ENCODE results near the gene MRPL37.

MRPL37 gene

GRCh38 chr1:54241364-54241763, 41.4 kb downstream of the MRPL37 start:
- no peak for DNase-seq

DNA sequence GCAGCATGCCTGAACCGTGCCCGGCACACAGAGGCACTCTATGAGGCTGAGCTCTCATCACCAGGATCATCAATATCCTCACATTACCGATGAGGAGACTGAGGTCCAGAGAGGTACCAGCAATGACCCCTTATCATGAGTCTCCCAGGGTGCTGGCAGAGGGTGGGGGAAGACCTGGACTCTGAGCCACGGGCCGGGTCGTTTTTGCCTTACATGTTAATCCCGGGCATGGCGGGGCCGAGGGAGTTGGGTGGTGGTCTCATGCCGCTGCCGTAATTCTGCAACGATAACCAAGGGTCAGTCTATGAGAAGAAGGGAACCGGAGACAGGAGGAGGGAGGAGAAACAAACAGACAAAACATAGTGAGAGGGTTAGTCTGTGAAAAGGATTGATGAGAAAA, 43.1 kb downstream of the MRPL37 start:
- DNase-seq: no peak

GRCh38 chr1:54244655-54245054, 44.7 kb downstream of the MRPL37 start:
- no peak for DNase-seq

DNA sequence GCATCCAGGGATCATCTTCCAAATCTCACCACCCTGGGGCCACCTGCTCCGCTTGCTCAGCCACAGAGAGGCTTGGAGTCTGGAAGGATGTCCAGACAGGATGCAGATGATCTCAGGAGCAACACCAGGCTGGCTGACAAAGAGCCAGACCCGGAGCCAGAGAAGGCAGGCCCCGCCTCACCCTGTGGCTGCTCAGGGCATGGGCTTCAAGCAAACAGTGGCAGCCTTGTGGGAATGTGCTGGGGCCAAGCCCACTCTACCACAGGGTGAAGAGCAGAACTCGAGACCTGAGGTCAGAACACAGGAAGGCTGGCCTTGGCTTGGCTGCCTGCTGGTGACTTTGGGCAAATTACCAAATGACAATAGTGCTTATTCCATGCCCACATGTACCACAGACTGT, 45.5 kb downstream of the MRPL37 start:
- DNase-seq: no peak

DNA sequence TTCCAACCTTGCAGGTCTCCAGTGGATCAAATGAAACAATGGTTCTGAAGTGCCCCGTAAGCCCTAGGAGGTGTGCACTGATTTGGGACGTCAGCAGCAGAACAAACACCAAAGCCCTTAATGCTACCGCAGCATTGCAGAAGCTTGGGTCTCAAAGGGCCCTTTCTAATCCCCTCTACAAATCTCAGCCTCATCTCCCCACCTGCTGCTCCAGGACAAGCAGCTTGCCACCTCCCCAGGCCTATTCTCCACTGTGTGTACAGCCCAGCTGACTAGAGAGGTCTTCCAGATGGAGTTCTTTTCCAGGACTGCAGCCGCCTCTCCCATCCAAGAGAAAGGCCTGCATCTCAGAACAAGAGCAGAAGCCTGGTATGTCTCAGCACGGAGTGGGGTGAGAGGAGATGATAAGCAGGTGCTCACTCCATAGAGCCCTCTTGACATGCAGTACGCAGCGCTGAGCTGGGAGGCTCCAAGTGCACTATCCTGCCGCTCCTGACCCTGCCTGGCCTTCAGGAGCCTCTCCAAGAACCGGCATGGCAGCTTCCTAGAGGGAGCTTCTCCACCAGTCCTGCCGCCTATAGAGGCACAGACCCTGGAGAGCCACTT, 46.3 kb downstream of the MRPL37 start:
- DNase-seq: no peak

DNA sequence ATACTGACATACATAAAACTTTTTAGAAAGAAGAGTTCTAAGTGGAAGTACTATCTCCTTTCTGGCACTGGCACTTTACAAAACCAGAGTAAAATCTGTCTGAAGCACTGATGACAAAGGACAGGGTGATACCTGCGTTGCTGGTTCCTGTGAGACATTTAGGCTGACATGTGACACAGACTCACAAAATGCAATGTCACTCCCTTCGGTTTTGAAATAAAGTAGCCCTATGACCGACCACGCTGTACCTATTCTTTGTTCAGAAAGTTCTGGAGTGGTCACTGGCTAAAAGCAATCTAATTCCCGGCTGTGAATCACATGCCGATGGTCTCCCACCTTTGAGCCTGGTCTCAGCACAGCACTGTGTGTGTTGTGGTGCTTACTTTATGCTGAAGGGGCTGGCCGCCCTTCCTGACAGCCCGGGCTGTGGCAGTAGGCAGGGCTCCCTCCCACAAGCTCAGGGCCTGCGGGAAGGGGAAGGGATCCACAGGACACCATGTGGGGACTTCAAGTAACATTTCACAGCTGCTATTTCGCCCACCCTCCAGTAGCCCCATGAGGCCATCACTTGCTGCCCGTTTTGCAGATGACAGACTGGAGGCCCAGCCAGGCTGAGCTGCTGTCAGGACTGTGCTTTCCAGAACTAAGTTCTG, 48.0 kb downstream of the MRPL37 start:
- DNase-seq: no peak

- no peak for DNase-seq
Observed at GRCh38 chr1:54248966-54249365, 49.0 kb downstream of the MRPL37 start.

DNA sequence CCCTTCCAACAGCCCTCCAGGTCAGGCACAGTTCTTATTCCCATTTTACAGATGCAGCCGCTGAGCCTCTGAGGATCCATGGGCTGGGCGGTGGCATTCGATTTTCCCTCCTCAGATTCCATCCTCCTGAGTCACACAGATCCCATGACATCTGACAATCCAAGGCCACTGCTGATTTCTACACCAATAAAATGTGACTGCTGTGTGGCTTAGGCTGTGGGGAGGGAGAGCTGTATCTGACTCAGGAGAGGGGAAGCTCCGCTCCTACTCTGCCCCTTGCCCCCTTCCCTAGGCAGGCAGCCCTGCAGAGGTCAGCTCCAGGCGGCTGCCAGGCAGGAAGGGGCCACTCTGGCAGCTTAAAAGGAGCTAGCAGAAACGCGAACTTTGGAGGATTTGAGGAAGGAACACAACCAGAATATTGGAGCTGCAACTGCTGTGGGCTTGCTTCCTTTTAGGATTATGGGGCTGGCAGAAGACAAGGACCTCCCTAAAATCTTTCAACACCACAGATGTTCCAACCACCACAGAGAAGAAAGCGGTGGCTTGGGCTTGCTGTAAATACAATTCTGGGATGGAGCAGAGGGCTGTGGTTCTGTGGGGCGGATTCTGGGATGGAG, 50.0 kb downstream of the MRPL37 start:
- DNase-seq: no peak

GRCh38 chr1:54250670-54251069, 50.7 kb downstream of the MRPL37 start:
- no peak for DNase-seq

- no peak for DNase-seq
Observed at GRCh38 chr1:54252371-54252936, 52.5 kb downstream of the MRPL37 start.

DNA sequence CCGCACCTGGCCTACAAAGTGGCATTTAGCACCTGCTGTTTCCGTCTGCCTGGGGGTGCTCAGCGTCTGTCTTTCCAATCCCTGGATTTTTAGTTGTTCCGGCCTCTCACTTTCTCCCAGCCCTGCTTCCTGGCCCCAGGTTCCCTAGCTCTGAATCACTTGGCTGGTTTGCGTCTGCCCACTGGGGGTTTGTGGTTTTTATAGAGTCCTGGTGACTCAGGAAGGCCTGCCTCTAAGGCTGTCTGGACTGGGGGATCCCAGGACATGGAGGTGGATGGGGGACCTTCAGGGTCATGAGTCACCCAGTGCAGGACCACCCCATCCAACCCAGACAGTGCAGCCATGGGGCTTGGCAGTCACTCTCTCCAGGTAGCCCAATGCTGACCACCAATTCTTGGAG, 53.5 kb downstream of the MRPL37 start:
- DNase-seq: no peak

- no peak for DNase-seq
Observed at GRCh38 chr1:54254055-54254454, 54.1 kb downstream of the MRPL37 start.

DNA sequence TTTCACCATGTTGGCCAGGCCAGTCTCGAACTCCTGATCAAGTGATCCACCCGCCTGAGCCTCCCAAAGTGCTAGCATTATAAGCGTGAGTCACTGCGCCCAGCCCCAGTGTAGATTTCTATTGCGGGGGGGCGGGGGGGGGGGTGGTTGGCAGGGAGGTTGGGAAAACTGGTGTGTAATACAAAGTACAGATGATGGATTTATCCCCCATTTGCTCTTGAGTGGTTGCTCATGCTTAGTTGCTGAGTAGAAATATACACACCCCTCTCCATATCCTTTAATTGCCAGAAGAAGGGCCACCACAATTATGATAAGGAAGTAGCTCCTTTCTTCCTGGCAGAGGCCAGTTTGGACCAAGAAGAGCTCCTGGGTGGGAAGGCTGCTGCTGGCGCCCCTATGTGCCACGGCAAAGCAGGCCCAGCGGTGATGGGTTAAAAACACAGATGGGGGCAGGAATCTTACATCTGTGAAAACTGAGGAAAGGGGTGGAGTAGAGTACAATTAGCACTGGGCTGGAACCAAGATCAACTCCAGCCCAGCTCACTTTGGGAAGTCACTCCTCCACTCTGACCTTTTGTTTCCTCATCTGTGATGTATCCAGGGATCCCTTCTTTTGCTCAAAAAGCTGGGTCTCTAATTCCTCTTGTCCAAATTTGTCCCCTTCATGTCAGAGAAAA, 55.2 kb downstream of the MRPL37 start:
- no peak for DNase-seq

DNA sequence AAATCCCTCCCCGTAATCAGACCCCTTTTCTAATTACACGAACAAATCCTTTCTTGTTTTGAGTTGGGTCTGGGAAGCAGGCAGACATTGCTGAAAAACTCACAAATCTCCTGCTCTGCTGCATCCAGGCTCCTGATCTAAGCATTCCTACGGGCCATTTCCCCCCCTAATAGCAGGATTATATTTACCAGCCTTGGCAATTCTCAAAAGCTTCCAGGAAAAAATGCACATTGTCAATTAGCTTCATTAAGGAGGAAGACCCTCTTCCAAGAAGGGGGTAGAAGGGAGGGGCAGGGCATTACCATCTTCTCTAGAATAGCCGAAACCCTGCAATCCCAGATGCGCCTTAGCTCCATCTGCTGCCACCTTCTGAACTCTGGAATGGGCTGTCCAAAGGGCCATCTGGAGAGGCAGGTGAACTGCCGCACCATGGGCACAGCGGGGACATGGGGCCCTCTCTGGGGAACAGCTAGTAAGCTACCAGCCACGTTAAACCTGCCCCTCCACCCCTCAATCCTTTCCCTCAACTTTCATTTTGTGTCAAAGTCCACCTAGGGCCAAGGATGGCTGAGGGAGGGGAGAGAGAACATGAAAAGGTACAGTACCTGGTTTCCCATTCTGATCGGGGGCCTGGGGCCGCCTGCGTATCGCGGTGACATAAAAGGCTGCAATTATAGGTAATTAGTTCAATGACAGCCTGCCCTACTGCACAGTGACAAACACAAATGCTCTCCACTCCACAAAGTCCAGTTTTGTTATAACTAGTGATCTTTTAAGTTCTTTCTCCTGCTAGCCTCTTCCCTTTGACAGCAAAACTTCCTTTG, 56.8 kb downstream of the MRPL37 start:
- no peak for DNase-seq

DNA sequence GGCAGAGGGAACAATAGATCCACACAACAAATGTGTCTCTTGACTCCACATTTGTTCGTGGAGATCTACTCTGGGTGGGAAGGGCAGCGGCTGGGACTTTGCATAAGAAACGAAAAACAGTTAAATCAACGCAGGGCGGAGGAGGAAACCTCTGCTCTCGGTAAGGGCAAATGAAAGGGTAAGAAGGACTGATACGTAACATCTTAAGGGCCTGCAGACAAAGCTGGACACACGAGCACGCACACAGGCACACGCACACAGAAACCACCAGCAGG, 57.3 kb downstream of the MRPL37 start:
- DNase-seq: no peak

- DNase-seq: no peak
Observed at GRCh38 chr1:54257876-54258275, 57.9 kb downstream of the MRPL37 start.

- no peak for DNase-seq
Observed at GRCh38 chr1:54259546-54260140, 59.7 kb downstream of the MRPL37 start.

GRCh38 chr1:54260810-54261209, 60.8 kb downstream of the MRPL37 start:
- no peak for DNase-seq

DNA sequence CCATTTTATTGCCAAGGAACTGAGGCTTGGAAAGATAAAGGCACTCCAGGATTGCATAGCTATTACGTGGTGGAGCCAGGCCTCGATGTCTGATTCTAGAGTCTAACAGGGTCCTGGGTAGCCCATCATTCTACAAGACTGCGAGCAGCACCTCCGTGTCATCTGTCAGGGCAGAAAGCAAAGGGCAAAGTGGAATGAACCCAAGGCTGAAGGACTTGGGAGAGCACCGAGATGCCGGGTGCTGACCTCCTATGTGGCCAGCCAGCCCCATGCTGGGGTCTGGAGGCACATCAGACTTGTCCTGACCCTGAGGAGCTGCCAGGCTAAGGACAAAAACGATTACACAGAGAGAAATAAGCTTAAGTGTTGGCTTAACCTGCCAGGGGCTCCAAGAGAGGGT, 62.3 kb downstream of the MRPL37 start:
- no peak for DNase-seq

DNA sequence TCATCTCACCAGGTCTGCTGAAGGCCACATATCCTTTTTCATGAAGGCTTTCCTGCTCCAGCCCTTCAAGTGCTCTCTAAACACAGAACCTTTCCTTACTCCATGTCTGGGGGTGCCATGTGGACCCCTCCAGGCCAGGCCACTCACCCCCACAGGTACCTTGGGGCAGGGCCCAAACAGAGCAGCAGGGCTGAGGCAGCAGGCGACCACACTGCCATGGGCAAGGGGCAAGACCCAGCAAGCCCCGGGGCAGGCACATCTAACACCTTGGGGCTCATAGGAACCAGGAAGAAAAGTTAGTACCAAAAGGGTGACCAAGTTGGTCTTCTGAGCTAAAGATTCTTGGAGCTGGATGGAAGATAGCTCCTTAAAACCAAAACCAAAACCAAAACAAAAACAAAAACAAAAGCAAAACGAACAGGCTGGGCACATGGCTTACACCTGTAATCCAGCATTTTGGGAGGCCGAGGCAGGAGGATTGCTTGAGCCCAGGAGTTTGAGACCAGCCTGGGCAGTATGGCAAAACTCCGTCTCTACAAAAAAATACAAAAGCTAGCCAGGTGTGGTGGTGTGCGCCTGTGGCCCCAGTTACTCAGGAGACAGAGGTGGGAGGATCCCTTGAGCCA, 63.7 kb downstream of the MRPL37 start:
- DNase-seq: no peak

DNA sequence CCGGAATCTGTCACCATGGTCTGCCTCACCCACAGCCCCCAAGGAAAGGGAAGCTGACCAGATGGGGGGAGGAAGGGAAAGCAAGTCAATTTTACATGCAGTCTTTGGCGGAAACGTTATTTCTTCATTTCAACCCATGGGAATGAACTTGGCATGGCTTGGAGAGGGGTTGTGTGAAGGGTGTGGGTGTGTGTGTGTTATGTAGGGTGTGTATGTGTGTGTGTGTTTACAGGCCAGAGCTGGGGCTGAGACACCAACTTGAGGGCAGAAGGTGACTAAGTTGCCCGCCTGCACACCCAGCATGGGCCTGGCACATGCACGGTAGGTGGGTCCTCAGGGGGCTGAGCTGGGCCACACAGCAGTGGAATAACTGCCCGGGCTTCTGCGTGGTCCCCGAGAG, 65.2 kb downstream of the MRPL37 start:
- no peak for DNase-seq

DNA sequence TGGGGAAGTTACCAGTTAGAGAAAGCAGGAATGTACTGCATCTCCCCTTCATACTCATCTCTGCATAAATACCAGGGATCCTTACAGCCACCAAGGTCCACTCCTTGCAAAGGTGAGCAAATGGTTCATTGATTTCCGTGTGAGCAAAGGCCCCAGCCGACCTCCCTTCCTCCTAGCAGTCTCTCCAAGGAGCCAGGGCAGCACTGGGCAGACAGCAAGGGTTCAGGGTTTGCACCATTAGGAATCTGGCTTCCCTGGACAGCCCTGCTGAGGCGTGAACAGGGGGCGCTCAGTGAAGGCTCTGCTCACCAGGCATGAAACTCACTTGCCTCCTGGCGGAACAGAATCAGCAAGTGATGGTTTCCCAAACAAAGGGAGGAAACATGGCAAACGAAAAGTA, 65.7 kb downstream of the MRPL37 start:
- no peak for DNase-seq
